Right lobe of liver (tissue), 6 donors: ENCODE results near the gene HOXA10. TPM values are rescaled to one million over a fixed set of nuclear protein-coding genes. Genes with fewer than 3 reads are reported as not detected.
A peak's percentile ranks its signal among the peaks of the same experiment; 100 is the strongest.

Experiments used
- ATAC-seq, 4 donors: fragments of 200-7000 bp; cut with Tn5 transposase; one replicate each; pipeline ENCODE4 v1.9.1; 2020; ENCODE audit warnings: mild to moderate bottlenecking in 4 of 4, moderate library complexity in 4 of 4
- DNase-seq, 3 donors: peaks; one replicate each; pipeline ENCODE4 v3.0.0-alpha.2; 2020
- H3K27ac ChIP-seq, 3 donors: fragments of 200-600 bp; one replicate each; pipeline ENCODE4 v1.8.0; 2022
- H3K27me3 ChIP-seq, 2 donors: fragments of 200-600 bp; one replicate each; pipeline ENCODE4 v1.8.0; 2022
- H3K36me3 ChIP-seq, 4 donors: fragments of 200-600 bp; sonication (generic) in 1 of 4; one replicate each; pipeline versions ENCODE4 v1.5.1 to v1.8.0; 2017 to 2022; ENCODE audit warnings: control low read depth in 1 of 4
- H3K4me1 ChIP-seq, 4 donors: fragments of 200-600 bp; sonication (generic) in 1 of 4; one replicate each; pipeline versions ENCODE4 v1.5.1 to v1.8.0; 2017 to 2022; ENCODE audit warnings: control low read depth in 1 of 4
- H3K4me3 ChIP-seq, 3 donors: fragments of 200-600 bp; one replicate each; pipeline ENCODE4 v1.8.0; 2022
- H3K9me3 ChIP-seq, 4 donors: fragments of 200-600 bp; sonication (generic) in 1 of 4; one replicate each; pipeline versions ENCODE4 v1.5.1 to v1.8.0; 2017 to 2022; ENCODE audit warnings: control low read depth in 1 of 4
- CTCF ChIP-seq, 4 donors: fragments of 200-600 bp in 3 of 4; fragments of 450-650 bp in 1 of 4; IDR thresholded peaks; one replicate each; pipeline versions ENCODE4 v1.5.1 to v1.8.0; 2016 to 2022; ENCODE audit warnings: antibody characterized with exemption in 4 of 4, mild to moderate bottlenecking in 2 of 4
- POLR2A ChIP-seq: fragments of 450-650 bp; IDR thresholded peaks from one replicate; pipeline ENCODE4 v1.6.1; 2017; ENCODE audit warnings: antibody characterized with exemption, mild to moderate bottlenecking
- WGBS: methylation state at CpG from one replicate; pipeline ENCODE4 v1.1.6; 2018; ENCODE audit warnings: low coverage, low lambda C conversion rate; ENCODE audit not compliant: insufficient coverage; ENCODE audit errors: missing lambda C conversion rate; 5-methylcytosine and 5-hydroxymethylcytosine counted together
- intact Hi-C, 2 donors: fragments of 100-400 bp; cut with DNase I; formaldehyde crosslinking; loops; one replicate each; pipeline versions ENCODE4 v1.11.2 to v1.14.1; 2022
- total RNA-seq, 6 experiments: library from RNA; depleted of rRNA in 2 of 6; stranded (reverse); fragments of >200 nt in 2 of 6; fragmentation: NEBNext Ultra II Directional in 3 of 6; extraction: Animal tissue kit (Norgen Biotek cat#: 25700) in 3 of 6; gene quantifications; one replicate each; pipeline versions ENCODE4 v1.1.0 to v1.2.4, GENCODE V29; 2016 to 2023
- donor health status: DM: no; HTN: yes; CAD: no.
- donor health status: DM: no; HTN: no; CAD: no.
- donor health status: DM: no; HTN: no; CAD: no.
- donor health status: DM: no; HTN: yes; CAD: no.
- donor health status: DM: no; HTN: yes; CAD: no.

The HOXA10 gene
- total RNA-seq, 6 experiments from 2014 or later: not detected

GRCh38 chr7:27141137-27141922 lies 32.8 kb downstream of the HOXA10 start:
- Histone ChIP-seq H3K4me3 (peak overlapping the region in 1 of 3 donors; percentile 41), H3K27ac (no peak overlapping the region)

GRCh38 chr7:27140126-27140857 lies 33.8 kb downstream of the HOXA10 start:
- Histone ChIP-seq H3K4me3 (no peak overlapping the region), H3K36me3 (no peaks in the 10 kb centered on the region), H3K9me3 (no peaks in the 10 kb centered on the region), H3K27ac (no peak overlapping the region), H3K27me3 (peaks cover 5 to 71% of the 10 kb centered on the region in 2 donors), H3K4me1 (no peaks in the 10 kb centered on the region)
- 39% methylated on average over 14 of the region's 15 CpGs for WGBS
- intact Hi-C loops: no loop called here
- ATAC-seq (no peak), DNase-seq (no peak)
- TF ChIP-seq POLR2A (no peak), CTCF (IDR thresholded peaks at IDR 0.05) (no peak)

More at GRCh38 chr7:27141137-27141922, 32.8 kb downstream of the HOXA10 start:
- H3K27me3 ChIP-seq: peaks cover 5 to 70% of the 10 kb centered on the region in 2 donors
- intact Hi-C loops: no loop called here
- H3K4me1 ChIP-seq: no peaks in the 10 kb centered on the region
- H3K36me3 ChIP-seq: no peaks in the 10 kb centered on the region
- TF ChIP-seq POLR2A (no peak), CTCF (IDR thresholded peaks at IDR 0.05) (no peak)
- WGBS: 33% methylated on average over 18 of the region's 18 CpGs
- DNase-seq: no peak
- no peak for ATAC-seq
- no peaks in the 10 kb centered on the region for H3K9me3 ChIP-seq

GRCh38 chr7:27139334-27140125 lies 34.6 kb downstream of the HOXA10 start:
- WGBS: 28% methylated on average over 21 of the region's 53 CpGs
- intact Hi-C loops: no loop called here

More at GRCh38 chr7:27139334-27140125, 34.6 kb downstream of the HOXA10 start:
- peak in 1 of 3 donors; percentile 53 for DNase-seq
- Histone ChIP-seq H3K9me3 (no peaks in the 10 kb centered on the region), H3K4me3 (no peak overlapping the region), H3K27me3 (peaks cover 5 to 64% of the 10 kb centered on the region in 2 donors), H3K27ac (no peak overlapping the region), H3K36me3 (no peaks in the 10 kb centered on the region), H3K4me1 (no peaks in the 10 kb centered on the region)
- ATAC-seq: no peak
- TF ChIP-seq CTCF (IDR thresholded peaks at IDR 0.05): no peak
- TF ChIP-seq POLR2A: no peak
